ENCODE data around the gene TMEM267.
A peak's percentile ranks its signal among the peaks of the same experiment; 100 is the strongest.
"Not testable (repeated sequence)": the region's sequence is repeated elsewhere in the genome, so short reads cannot be mapped to it uniquely, and the experiment has no call there.

TMEM267 gene

GRCh38 chr5:43514816-43515677 is 31.4 kb upstream of the TMEM267 start, which contains the start of gene C5orf34:
Gene C5orf34 (minus strand): TSS chr5:43515148. CDS start chr5:43509339, 5,809 bp downstream.
- H3K4me1 ChIP-seq: peaks cover 0 to 17% (median 12%) of the 10 kb centered on the region in 4 donors
- peak; percentile 98 for DNase-seq
- H3K36me3 ChIP-seq: no peaks in the 10 kb centered on the region
- H3K27ac ChIP-seq: peak within 1 kb of the TSS; percentile 83 to 87
- no peaks in the 10 kb centered on the region for H3K27me3 ChIP-seq
- no peaks in the 10 kb centered on the region for H3K9me3 ChIP-seq
- peak in 1 of 2 experiments; percentile 7 for TF ChIP-seq CTCF (IDR thresholded peaks at IDR 0.05)
- peak within 1 kb of the TSS; percentile 58 to 81 for H3K4me3 ChIP-seq
- intact Hi-C loops (cut with DNase I; ENCODE audit: low total_unique reads): no loop called here

- Histone ChIP-seq H3K4me1 (peaks cover 0 to 17% (median 12%) of the 10 kb centered on the region in 4 donors), H3K9me3 (no peaks in the 10 kb centered on the region), H3K27ac (peak overlapping the region; percentile 83 to 87), H3K36me3 (no peaks in the 10 kb centered on the region), H3K4me3 (peak overlapping the region; percentile 58 to 81), H3K27me3 (no peaks in the 10 kb centered on the region)
- intact Hi-C loops (cut with DNase I; ENCODE audit: low total_unique reads): no loop called here
- DNase-seq: no peak
- TF ChIP-seq CTCF (IDR thresholded peaks at IDR 0.05): no peak
Observed at GRCh38 chr5:43514471-43514815, 30.8 kb upstream of the TMEM267 start.

GRCh38 chr5:43514025-43514424 is 30.4 kb upstream of the TMEM267 start:
- Histone ChIP-seq H3K27me3 (no peaks in the 10 kb centered on the region), H3K4me3 (peak overlapping the region; percentile 58 to 81), H3K4me1 (peaks cover 0 to 17% (median 12%) of the 10 kb centered on the region in 4 donors), H3K27ac (peak overlapping the region; percentile 83 to 87), H3K36me3 (no peaks in the 10 kb centered on the region), H3K9me3 (no peaks in the 10 kb centered on the region)
- intact Hi-C loops (cut with DNase I; ENCODE audit: low total_unique reads): no loop called here
- no peak for TF ChIP-seq CTCF (IDR thresholded peaks at IDR 0.05)
- DNase-seq: no peak

DNA sequence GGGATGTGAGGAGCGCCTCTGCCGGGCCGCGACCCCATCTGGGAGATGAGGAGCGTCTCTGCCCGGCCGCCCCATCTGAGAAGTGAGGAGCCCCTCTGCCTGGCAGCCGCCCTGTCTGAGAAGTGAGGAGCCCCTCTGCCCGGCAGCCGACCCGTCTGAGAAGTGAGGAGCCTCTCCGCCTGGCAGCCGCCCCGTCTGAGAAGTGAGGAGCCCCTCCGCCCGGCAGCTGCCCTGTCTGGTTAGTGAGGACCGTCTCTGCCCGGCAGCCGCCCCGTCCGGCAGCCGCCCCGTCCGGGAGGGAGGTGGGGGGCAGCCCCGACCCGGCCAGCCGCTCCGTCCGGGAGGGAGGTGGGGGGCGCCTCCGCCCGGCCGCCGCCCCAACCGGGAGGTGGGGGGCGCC is 27.4 kb upstream of the TMEM267 start:
- DNase-seq; H3K9me3 ChIP-seq; intact Hi-C loops (cut with DNase I; ENCODE audit: low total_unique reads); H3K27me3 ChIP-seq; H3K36me3 ChIP-seq; H3K27ac ChIP-seq; H3K4me3 ChIP-seq: not testable (repeated sequence)
- H3K4me1 ChIP-seq: peaks cover 0 to 17% (median 12%) of the 10 kb centered on the region in 4 donors

DNA sequence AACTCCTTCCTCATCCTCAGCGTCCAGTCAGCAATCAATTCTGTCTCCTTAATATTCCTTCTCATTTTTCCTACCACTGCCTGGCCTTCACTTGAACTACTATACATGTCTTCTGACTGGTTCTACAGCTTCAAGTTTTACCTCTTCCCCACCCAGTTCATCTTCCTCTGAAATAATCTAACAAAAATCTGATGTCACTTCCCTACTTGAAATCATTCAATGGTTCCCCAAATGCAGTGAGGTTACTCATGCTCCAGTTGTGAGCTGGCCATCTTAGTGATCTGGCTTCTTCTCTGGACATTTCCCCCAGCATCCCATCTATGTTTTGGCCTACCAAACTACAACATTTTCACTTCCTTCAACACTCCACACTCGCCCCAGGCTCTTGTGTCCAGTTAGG is 14.9 kb upstream of the TMEM267 start:
- DNase-seq: no peak
- no peaks in the 10 kb centered on the region for H3K27me3 ChIP-seq
- no peaks in the 10 kb centered on the region for H3K4me1 ChIP-seq
- H3K27ac ChIP-seq: no peak overlapping the region
- no peak for TF ChIP-seq CTCF (IDR thresholded peaks at IDR 0.05)
- H3K36me3 ChIP-seq: peaks cover 0 to 7% (median 3%) of the 10 kb centered on the region in 3 donors
- intact Hi-C loops (cut with DNase I; ENCODE audit: low total_unique reads): no loop called here
- no peak overlapping the region for H3K4me3 ChIP-seq
- no peaks in the 10 kb centered on the region for H3K9me3 ChIP-seq

- no peak for TF ChIP-seq CTCF (IDR thresholded peaks at IDR 0.05)
- H3K36me3 ChIP-seq: no peaks in the 10 kb centered on the region
- H3K9me3 ChIP-seq: no peaks in the 10 kb centered on the region
- DNase-seq: no peak
- no peaks in the 10 kb centered on the region for H3K27me3 ChIP-seq
- intact Hi-C loops (cut with DNase I; ENCODE audit: low total_unique reads): no loop called here
- no peak overlapping the region for H3K27ac ChIP-seq
- H3K4me3 ChIP-seq: no peak overlapping the region
- no peaks in the 10 kb centered on the region for H3K4me1 ChIP-seq
Observed at GRCh38 chr5:43497311-43498104, 13.8 kb upstream of the TMEM267 start.
